Astrocyte (in vitro differentiated cells and primary cell): Measurements from ENCODE around the gene NRIP3.
"Not testable (repeated sequence)": the region's sequence is repeated elsewhere in the genome, so short reads cannot be mapped to it uniquely, and the experiment has no call there.

Experiments
- CTCF ChIP-seq: IDR thresholded peaks from 2 replicates; pipeline ENCODE4 v1.5.1; 2011; ENCODE audit warnings: low read depth, mild to moderate bottlenecking, inconsistent platforms, low read length, moderate library complexity; ENCODE audit not compliant: insufficient read depth
- EZH2 ChIP-seq: IDR thresholded peaks from 2 replicates; pipeline ENCODE4 v1.6.1; 2012; ENCODE audit warnings: mild to moderate bottlenecking, low read length, inconsistent platforms; ENCODE audit not compliant: insufficient read depth

DNA sequence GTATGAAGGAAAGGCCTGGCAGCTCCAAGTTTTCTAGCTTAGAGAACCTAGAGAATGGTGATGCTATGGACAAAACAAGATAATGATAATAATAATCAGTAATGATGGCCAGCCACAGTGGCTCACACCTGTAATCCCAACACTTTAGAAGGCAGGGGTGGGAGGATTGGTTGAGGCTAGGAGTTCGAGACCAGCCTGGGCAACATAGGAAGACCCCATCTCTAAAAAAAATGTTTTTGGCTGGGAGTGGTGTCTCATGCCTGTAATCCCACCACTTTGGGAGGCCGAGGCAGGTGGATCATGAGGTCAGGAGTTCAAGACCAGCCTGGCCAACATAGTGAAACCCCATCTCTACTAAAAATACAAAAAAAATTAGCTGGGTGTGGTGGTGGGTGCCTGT, 68.0 kb downstream of the NRIP3 start:
- TF ChIP-seq EZH2, CTCF: not testable (repeated sequence)
